Thyroid gland (tissue), 4 donors: ENCODE results near the gene MRPL37.

ENCODE experiments used
- POLR2A ChIP-seq, 2 donors: fragments of 450-650 bp; IDR thresholded peaks; one replicate each; pipeline ENCODE4 v1.6.1; 2017; ENCODE audit warnings: antibody characterized with exemption in 2 of 2, mild to moderate bottlenecking in 2 of 2, moderate library complexity in 1 of 2
- TF ChIP-seq, protein P1 (sequence below), 6 experiments: fragments of 200-600 bp in 3 of 6; fragments of 450-650 bp in 3 of 6; sonication (generic) in 3 of 6; IDR thresholded peaks; one replicate each; pipeline ENCODE4 v1.5.1; 2016 to 2019; ENCODE audit warnings: antibody characterized with exemption in 6 of 6, mild to moderate bottlenecking in 2 of 6, inconsistent platforms in 1 of 6, moderate library complexity in 1 of 6

DNA sequence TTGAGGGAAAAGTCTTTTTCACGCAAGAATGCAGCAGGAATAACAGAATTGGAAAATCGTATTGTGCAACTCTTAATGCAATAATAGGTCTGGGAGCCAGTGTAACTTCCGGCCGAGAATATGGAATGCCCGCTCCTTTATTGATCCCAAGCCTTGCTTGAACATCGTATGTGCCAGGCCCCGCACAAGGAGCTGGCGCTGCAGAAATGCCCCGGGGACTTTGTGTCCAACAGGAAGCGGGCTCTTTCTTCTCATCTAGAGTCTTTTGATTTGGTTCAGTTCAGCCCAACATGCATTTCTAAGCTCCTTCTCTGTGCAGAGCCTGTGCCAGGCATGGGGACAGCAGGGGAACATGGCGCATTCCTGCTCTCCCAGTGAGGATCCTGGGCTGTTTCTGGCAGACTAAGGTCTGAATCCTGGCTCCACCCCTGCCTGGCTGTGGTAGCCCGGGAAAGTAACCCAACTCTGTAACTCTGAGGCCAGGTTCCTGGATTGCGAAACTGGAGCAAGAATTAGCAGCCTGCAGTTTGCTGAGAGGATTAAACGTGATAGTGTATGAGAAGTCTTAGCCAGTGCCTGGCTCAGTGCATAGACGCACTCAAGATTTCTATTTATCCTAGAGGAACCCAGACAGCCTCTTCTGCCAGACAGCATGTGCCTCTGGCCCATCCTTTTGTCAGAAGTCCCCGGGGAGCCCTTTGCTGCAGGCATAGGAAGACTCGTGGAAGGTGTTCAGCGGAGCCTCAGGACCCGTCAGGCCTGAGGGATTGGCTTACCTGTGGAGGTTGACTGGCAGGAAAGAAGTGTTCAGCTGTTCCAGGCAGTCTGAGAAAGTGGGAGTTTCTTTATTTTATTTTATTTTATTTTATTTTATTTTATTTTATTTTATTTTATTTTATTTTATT, 46.2 kb upstream of the MRPL37 start:
- TF ChIP-seq, protein P1, sequence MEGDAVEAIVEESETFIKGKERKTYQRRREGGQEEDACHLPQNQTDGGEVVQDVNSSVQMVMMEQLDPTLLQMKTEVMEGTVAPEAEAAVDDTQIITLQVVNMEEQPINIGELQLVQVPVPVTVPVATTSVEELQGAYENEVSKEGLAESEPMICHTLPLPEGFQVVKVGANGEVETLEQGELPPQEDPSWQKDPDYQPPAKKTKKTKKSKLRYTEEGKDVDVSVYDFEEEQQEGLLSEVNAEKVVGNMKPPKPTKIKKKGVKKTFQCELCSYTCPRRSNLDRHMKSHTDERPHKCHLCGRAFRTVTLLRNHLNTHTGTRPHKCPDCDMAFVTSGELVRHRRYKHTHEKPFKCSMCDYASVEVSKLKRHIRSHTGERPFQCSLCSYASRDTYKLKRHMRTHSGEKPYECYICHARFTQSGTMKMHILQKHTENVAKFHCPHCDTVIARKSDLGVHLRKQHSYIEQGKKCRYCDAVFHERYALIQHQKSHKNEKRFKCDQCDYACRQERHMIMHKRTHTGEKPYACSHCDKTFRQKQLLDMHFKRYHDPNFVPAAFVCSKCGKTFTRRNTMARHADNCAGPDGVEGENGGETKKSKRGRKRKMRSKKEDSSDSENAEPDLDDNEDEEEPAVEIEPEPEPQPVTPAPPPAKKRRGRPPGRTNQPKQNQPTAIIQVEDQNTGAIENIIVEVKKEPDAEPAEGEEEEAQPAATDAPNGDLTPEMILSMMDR (IDR thresholded peaks at IDR 0.05): no peak
- no peak for TF ChIP-seq POLR2A (IDR thresholded peaks at IDR 0.05)
